ENCODE measurements around the gene ZNF81. TPM values are rescaled to one million over a fixed set of nuclear protein-coding genes. Genes with fewer than 3 reads are reported as not detected.
"Not testable (repeated sequence)": the region's sequence is repeated elsewhere in the genome, so short reads cannot be mapped to it uniquely, and the experiment has no call there.

The ZNF81 gene
- total RNA-seq, 2 donors from 2014 or later, result 4.5 to 6.2 TPM

DNA sequence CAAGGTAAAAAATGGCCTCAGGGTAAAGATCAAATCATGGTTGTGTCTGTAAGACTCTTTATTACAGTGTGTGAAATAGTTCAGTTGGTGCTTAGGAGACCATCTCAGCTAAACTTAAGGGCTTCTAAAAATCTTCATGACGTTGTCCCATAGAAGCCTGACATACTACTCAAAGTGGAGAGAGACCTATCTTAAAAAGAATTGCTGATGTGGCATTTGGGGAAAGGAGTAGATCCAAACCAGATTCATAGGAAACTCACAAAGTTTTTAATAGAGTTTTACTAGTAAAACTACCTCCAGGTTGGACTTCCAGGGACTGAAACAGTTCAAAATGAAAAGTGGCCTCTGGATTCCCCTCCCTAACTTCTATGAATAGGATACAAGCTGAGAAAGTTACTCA is 81.6 kb downstream of the ZNF81 start:
- no peaks in the 10 kb centered on the region for H3K27me3 ChIP-seq (replicated peaks; ENCODE audit: insufficient read depth)
- H3K4me1 ChIP-seq (replicated peaks), result no peaks in the 10 kb centered on the region
- H3K36me3 ChIP-seq, result no peaks in the 10 kb centered on the region
- H3K4me3 ChIP-seq, result no peak overlapping the region
- no peaks in the 10 kb centered on the region for H3K9me3 ChIP-seq
- H3K27ac ChIP-seq, result no peak overlapping the region
- DNase-seq (ENCODE audit: low spot score), result no peak
- 91% methylated on average over 1 of the region's 1 CpG for WGBS
- intact Hi-C loops (cut with DNase I), result no loop called here
- TF ChIP-seq POLR2A (IDR thresholded peaks at IDR 0.05), result no peak
- TF ChIP-seq, protein P1, sequence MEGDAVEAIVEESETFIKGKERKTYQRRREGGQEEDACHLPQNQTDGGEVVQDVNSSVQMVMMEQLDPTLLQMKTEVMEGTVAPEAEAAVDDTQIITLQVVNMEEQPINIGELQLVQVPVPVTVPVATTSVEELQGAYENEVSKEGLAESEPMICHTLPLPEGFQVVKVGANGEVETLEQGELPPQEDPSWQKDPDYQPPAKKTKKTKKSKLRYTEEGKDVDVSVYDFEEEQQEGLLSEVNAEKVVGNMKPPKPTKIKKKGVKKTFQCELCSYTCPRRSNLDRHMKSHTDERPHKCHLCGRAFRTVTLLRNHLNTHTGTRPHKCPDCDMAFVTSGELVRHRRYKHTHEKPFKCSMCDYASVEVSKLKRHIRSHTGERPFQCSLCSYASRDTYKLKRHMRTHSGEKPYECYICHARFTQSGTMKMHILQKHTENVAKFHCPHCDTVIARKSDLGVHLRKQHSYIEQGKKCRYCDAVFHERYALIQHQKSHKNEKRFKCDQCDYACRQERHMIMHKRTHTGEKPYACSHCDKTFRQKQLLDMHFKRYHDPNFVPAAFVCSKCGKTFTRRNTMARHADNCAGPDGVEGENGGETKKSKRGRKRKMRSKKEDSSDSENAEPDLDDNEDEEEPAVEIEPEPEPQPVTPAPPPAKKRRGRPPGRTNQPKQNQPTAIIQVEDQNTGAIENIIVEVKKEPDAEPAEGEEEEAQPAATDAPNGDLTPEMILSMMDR (IDR thresholded peaks at IDR 0.05), result no peak
- TF ChIP-seq POLR2AphosphoS5 (IDR thresholded peaks at IDR 0.05), result no peak

DNA sequence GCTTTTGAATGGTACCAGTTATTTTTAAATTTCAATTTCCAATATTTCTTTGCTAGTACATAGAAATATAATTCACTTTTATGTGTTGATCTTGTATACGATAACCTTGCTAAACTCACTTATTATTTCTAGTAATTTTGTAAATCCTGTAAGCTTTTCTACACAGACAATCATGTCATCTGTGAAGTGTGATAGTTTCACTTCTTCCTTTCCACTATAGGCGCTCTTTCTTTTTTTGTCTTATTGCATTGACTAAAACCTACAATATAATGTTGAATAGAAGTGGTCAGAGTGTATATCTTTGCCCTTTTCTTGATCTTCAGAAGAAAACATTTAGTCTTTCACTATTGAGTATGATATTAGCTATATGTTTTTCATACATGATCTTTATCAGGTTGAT is 90.5 kb downstream of the ZNF81 start:
- H3K36me3 ChIP-seq, result no peaks in the 10 kb centered on the region
- no peak overlapping the region for H3K4me3 ChIP-seq
- intact Hi-C loops (cut with DNase I), result no loop called here
- no peak overlapping the region for H3K27ac ChIP-seq
- no peak for DNase-seq (ENCODE audit: low spot score)
- no peak for TF ChIP-seq POLR2AphosphoS5 (IDR thresholded peaks at IDR 0.05)
- no peak for TF ChIP-seq POLR2A (IDR thresholded peaks at IDR 0.05)
- TF ChIP-seq, protein P1 (IDR thresholded peaks at IDR 0.05), result no peak
- H3K27me3 ChIP-seq (replicated peaks; ENCODE audit: insufficient read depth), result no peaks in the 10 kb centered on the region
- 97% methylated on average over 2 of the region's 2 CpGs for WGBS
- no peaks in the 10 kb centered on the region for H3K9me3 ChIP-seq
- H3K4me1 ChIP-seq (replicated peaks), result no peaks in the 10 kb centered on the region

DNA sequence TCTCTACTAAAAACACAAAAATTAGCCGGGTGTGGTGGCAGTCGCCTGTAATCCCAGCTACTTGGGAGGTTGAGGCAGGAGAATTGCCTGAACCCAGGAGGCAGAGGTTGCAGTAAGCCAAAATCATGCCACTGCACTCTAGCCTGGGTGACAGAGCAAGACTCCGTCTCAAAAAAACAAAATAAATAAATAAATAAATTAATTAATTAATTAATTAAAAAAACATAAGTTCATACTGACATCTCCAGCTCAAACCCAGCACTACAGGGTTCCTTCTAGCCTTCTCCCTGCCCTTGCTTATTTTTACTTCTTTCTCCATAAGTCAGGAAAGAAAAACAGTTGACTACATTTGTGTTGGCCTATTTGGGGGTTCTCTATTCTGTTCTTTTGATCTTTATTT is 95.3 kb downstream of the ZNF81 start:
- H3K4me1 ChIP-seq (replicated peaks); DNase-seq (ENCODE audit: low spot score); H3K9me3 ChIP-seq; H3K4me3 ChIP-seq; H3K27ac ChIP-seq; intact Hi-C loops (cut with DNase I); H3K36me3 ChIP-seq; H3K27me3 ChIP-seq (replicated peaks; ENCODE audit: insufficient read depth): not testable (repeated sequence)
- 96% methylated on average over 3 of the region's 3 CpGs for WGBS

DNA sequence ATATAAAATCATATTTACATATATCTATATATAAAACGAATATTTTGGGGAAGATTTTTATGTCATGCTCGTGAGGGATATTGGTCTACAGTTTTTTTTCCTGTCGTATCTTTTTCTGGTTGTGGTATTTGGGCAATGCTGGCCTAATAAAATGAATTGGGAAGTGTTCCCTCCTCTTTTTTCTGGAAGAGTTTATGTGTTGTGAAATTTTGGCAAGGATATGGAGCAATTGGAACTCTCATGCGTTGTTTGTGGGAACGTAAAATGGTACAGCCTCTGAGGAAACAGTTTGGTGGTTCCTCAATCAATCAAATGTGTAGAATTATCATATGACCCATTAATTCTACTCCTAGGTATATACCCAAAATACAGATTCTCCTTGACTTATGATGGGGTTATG is 97.2 kb downstream of the ZNF81 start:
- WGBS, result 41% methylated on average over 5 of the region's 5 CpGs
- H3K4me1 ChIP-seq (replicated peaks), result no peaks in the 10 kb centered on the region
- H3K27me3 ChIP-seq (replicated peaks; ENCODE audit: insufficient read depth), result no peaks in the 10 kb centered on the region
- intact Hi-C loops (cut with DNase I), result no loop called here
- no peak overlapping the region for H3K4me3 ChIP-seq
- H3K9me3 ChIP-seq, result no peaks in the 10 kb centered on the region
- no peak for DNase-seq (ENCODE audit: low spot score)
- TF ChIP-seq POLR2AphosphoS5 (IDR thresholded peaks at IDR 0.05) (no peak), POLR2A (IDR thresholded peaks at IDR 0.05) (no peak)
- TF ChIP-seq, protein P1 (IDR thresholded peaks at IDR 0.05), result no peak
- no peak overlapping the region for H3K27ac ChIP-seq
- H3K36me3 ChIP-seq, result no peaks in the 10 kb centered on the region

DNA sequence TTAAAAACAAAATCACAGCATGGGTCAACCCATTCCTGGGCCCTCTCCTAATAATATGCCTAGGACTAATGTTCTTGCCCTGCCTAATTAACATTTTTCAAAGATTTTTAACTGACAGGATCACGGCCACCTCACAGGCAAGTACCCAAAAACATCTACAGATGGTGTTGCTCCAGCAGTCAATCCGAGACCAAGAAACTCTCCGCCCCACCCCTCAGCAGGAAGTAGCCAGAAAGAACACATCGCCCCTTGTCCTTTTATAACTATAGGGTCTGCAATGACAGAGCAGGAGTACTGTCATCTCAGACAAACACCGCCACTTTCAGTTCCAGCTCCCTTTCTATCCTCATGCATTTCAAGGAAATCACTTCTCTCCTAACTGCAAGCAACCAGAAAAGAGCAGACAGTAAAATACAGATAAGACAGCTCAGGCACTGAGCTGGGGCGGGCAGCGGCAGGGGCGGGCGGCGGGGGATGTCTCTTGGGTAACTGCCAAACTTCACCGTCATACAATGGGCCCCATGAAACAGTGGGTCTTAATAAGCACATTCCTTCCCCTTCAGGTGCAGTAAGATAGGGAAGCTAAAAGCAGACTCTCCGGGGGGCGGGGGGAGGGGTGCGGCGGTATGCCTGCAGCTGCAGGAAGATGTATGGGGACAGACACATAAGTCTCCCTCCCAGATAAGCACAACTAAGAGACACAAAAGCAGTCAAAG is 99.7 kb downstream of the ZNF81 start:
- Histone ChIP-seq H3K4me3 (no peak overlapping the region), H3K27me3 (replicated peaks; ENCODE audit: insufficient read depth) (no peaks in the 10 kb centered on the region), H3K36me3 (no peaks in the 10 kb centered on the region), H3K9me3 (no peaks in the 10 kb centered on the region), H3K27ac (no peak overlapping the region), H3K4me1 (replicated peaks) (no peaks in the 10 kb centered on the region)
- WGBS, result 12% methylated on average over 13 of the region's 15 CpGs
- intact Hi-C loops (cut with DNase I), result no loop called here
- DNase-seq (ENCODE audit: low spot score), result no peak
- TF ChIP-seq POLR2AphosphoS5 (IDR thresholded peaks at IDR 0.05), result no peak
- TF ChIP-seq, protein P1 (IDR thresholded peaks at IDR 0.05), result no peak
- TF ChIP-seq POLR2A (IDR thresholded peaks at IDR 0.05), result no peak

Measured in prostate gland (tissue), 2 donors.